HCT116 (cell line): ENCODE measurements around the gene RBCK1.

ENCODE experiments used
- CTCF ChIP-seq, 3 experiments: fragments of 200-600 bp in 1 of 3; sonication (generic) in 1 of 3; IDR thresholded peaks in 2 of 3; conservative IDR thresholded peaks in 1 of 3; 2 replicates each; pipeline ENCODE4 v1.5.1; 2012 to 2017; ENCODE audit warnings: low read depth in 2 of 3, low read length in 2 of 3, antibody characterized with exemption in 1 of 3, borderline replicate concordance in 1 of 3, control low read depth in 1 of 3, mild to moderate bottlenecking in 1 of 3, mixed read lengths in 1 of 3, mixed run types in 1 of 3, moderate library complexity in 1 of 3; ENCODE audit not compliant: insufficient read depth in 1 of 3
- FOSL1 ChIP-seq: IDR thresholded peaks from 2 replicates; pipeline ENCODE4 v1.6.1; 2012; ENCODE audit warnings: low read depth
- MAX ChIP-seq: IDR thresholded peaks from 2 replicates; pipeline ENCODE4 v1.6.1; 2012
- POLR2A ChIP-seq: IDR thresholded peaks from 2 replicates; pipeline ENCODE4 v1.7.0; 2011; ENCODE audit warnings: borderline replicate concordance; ENCODE audit not compliant: insufficient read depth, insufficient read length; ENCODE audit errors: extremely low read depth
- SIN3A ChIP-seq: IDR thresholded peaks from 2 replicates; pipeline ENCODE4 v1.6.1; 2012; ENCODE audit warnings: low read depth
- TCF7L2 ChIP-seq: IDR thresholded peaks from 2 replicates; pipeline ENCODE4 v1.7.0; 2011; ENCODE audit warnings: borderline replicate concordance, inconsistent platforms; ENCODE audit not compliant: insufficient read depth, insufficient read length; ENCODE audit errors: extremely low read depth
- YY1 ChIP-seq: IDR thresholded peaks from 2 replicates; pipeline ENCODE4 v1.6.1; 2011; ENCODE audit warnings: low read length, low read depth, moderate library complexity, mild to moderate bottlenecking; ENCODE audit not compliant: insufficient replicate concordance; ENCODE audit errors: extremely low read depth

- TF ChIP-seq POLR2A (no peak), TCF7L2 (no peak), CTCF (IDR thresholded peaks at IDR 0.05 in 2 of 3, conservative IDR thresholded peaks at IDR 0.05 in 1 of 3; ENCODE audit: borderline replicate concordance in 1 of 3, insufficient read depth in 1 of 3, low read depth in 2 of 3, low read length in 2 of 3) (no peak), YY1 (no peak), SIN3A (no peak), MAX (no peak), FOSL1 (no peak)
Observed at GRCh38 chr20:444862-445426, 36.8 kb downstream of the RBCK1 start.
